ENCODE measurements around the gene MICAL1. TPM values are rescaled to one million over a fixed set of nuclear protein-coding genes. Genes with fewer than 3 reads are reported as not detected.
A peak's percentile ranks its signal among the peaks of the same experiment; 100 is the strongest.

The MICAL1 gene
- total RNA-seq, 1 donor from 2014 or later, result 40.1 TPM

DNA sequence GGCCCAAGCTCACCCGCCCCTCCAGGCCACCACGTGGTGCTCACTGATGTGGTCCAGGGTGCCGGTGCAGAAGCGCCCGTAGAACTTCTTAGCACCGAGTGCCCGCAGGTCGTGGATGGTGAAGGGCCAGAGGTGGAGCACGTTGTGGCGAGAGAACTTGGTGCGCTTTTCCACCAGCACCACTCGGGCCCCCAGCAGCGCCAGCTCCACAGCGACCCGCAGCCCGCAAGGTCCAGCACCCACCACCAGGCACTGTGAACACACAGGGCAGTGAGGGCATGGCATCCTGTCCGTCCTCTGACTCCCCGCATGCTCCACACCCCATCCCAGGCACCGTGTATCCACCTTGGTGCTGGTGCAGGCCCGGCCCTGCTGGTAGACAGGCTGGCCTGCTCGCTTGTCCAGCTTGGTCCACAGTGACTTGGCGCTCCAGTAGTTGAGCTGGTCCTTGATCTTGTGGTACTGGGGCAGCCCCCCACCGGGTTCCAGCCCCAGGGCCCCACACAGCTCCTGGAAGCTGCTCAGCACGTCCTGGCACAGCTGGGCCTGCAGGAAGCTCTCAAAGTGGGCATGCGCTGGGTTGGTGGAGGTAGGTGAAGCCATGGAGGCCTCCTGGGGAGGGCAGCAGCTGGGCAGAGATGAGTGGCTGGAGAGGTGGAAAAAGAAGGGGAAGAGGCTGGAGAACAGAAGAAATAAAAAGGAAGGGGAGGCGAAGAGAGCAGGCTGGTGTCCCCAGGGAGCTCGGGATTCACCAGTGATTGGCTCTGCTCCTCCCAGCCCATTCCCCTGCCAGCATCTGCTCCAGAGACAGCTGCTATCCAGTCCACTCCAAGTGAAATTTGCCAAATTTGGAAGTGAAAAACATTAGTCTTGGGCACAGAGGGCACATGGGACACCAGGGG, 1.7 kb downstream of the MICAL1 start:
- no peak for DNase-seq (ENCODE audit: low read depth)
- TF ChIP-seq, protein P1, sequence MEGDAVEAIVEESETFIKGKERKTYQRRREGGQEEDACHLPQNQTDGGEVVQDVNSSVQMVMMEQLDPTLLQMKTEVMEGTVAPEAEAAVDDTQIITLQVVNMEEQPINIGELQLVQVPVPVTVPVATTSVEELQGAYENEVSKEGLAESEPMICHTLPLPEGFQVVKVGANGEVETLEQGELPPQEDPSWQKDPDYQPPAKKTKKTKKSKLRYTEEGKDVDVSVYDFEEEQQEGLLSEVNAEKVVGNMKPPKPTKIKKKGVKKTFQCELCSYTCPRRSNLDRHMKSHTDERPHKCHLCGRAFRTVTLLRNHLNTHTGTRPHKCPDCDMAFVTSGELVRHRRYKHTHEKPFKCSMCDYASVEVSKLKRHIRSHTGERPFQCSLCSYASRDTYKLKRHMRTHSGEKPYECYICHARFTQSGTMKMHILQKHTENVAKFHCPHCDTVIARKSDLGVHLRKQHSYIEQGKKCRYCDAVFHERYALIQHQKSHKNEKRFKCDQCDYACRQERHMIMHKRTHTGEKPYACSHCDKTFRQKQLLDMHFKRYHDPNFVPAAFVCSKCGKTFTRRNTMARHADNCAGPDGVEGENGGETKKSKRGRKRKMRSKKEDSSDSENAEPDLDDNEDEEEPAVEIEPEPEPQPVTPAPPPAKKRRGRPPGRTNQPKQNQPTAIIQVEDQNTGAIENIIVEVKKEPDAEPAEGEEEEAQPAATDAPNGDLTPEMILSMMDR (conservative IDR thresholded peaks at IDR 0.05; ENCODE audit: low read depth, low read length), result no peak
- peak overlapping the region; percentile 89 for H3K4me3 ChIP-seq (ENCODE audit: low read depth, low read length)

DNA sequence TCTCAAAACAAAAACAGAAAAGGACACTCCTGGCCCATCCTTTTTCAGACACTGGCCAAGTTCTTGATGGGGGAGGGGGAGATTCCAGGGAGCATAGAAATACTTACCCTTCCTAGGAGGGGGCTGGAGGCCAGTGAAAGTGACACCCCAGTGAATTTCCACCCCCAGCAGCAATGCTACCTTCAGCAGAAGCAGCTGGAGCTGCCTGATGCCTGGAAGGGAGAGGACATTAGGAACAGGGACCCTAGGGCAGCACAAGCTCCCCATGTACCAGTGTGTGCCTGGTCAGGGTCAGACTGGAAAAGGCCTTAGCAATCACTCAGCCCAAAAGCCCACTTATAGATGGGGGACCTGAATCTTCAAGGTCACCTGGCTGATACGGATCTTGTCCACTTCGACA, 2.4 kb downstream of the MICAL1 start:
- TF ChIP-seq, protein P1 (conservative IDR thresholded peaks at IDR 0.05; ENCODE audit: low read depth, low read length), result no peak
- no peak for DNase-seq (ENCODE audit: low read depth)
- H3K4me3 ChIP-seq (ENCODE audit: low read depth, low read length), result no peak overlapping the region

DNA sequence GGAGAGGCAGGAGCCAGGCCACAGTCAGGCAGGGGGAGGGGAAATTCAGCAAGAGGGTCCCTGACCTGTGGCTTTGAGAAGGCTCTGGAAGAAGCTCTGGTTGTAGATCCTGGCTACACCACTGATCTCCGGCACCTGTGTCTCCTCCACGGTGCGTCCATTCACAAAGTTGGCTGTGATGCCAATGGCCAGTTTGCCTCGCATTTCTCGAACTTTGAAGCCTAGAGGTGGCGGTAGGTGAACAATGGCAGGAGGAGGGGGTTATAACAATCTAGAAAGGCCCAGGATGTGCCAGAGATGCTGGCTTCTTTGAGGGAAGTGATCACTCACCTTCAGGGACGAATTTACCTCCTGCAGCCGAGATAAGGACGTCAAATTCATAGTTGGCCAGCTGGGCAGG, 3.4 kb downstream of the MICAL1 start:
- no peak overlapping the region for H3K4me3 ChIP-seq (ENCODE audit: low read depth, low read length)
- DNase-seq (ENCODE audit: low read depth), result no peak
- TF ChIP-seq, protein P1 (conservative IDR thresholded peaks at IDR 0.05; ENCODE audit: low read depth, low read length), result no peak

DNA sequence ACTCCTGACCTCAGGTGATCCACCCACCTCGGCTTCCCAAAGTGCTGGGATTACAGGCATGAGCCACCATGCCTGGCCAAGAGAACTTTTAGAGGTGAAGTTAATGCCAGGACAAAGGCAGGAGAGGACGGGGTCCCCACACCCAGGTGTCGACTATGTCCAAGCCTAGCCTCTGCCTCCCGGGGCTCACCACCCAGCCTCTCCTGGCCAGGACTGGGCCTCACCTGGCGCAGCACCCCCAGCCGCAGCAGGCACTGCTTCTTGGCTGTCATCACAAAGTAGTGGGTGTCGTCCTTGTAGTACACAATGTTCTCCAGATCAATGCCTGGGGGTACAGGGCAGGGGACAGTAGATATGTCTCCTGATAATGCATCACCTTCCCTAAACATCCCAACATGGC, 4.2 kb downstream of the MICAL1 start:
- TF ChIP-seq, protein P1 (conservative IDR thresholded peaks at IDR 0.05; ENCODE audit: low read depth, low read length), result no peak
- no peak for DNase-seq (ENCODE audit: low read depth)
- H3K4me3 ChIP-seq (ENCODE audit: low read depth, low read length), result no peak overlapping the region

DNA sequence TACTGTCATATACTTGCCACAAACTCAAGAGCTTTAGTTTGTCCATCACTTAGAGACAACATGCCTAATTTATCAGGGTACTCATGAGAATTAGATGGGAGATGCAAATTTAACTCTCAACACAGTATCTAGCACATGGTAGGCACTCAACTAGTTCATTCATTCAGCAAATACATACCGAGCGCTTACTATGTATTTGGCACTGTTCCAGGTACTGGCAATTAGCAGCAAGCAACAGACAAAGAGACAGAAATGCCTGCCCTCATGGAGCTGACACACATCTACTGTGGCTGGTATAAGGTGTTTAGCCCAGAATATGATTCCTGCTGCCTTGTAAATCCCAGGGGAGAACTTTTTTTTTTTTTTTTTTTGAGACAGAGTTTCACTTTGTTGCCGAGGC, 4.8 kb downstream of the MICAL1 start:
- H3K4me3 ChIP-seq (ENCODE audit: low read depth, low read length), result no peak overlapping the region
- no peak for DNase-seq (ENCODE audit: low read depth)
- TF ChIP-seq, protein P1 (conservative IDR thresholded peaks at IDR 0.05; ENCODE audit: low read depth, low read length), result no peak

DNA sequence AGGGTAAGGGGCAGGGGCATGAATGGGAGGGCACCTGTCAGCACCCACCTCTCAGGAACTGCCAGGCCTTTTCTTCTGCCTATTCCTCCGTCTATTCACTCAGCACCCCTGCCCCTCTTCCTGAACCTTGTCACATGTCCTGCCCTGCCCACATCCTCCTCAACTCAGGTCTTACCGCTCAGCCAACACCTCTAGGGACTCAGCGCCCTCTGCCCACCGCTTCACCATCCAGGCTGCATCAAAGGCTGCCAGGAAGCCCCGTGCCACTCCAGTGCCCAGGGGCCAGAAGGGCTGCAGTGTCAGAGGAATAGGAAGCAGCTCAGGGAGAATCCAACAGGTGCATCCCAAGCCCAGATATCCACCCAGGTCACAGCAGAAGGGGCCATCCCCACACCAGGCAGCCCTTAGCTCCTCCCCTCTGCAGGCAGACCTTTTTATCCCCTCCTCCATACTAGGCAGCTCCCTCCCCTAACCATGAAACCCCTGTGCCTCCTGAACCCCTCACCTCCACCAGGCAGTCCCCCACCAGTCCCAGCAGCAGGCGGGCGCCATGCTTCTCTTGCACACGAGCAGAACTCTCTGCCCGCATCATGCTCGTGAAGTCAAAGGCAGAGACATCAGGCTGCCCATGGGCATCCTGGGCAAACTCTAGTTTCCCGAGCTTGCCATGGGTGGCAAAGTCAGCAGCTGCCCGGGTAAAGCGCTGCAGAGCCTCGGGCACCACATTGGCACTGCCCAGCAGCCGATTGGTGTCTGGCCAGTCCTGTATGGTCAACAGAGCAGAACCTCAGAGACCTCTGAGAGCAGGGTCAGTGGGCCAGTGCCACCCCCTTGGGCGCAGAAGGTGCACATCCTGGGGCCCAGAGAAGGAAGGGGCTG, 5.5 kb downstream of the MICAL1 start:
- DNase-seq (ENCODE audit: low read depth), result no peak

More for the DNA sequence above, 5.5 kb downstream of the MICAL1 start:
- H3K4me3 ChIP-seq (ENCODE audit: low read depth, low read length), result no peak overlapping the region
- TF ChIP-seq, protein P1 (conservative IDR thresholded peaks at IDR 0.05; ENCODE audit: low read depth, low read length), result no peak
